GM19025 (cell line): ENCODE results near the gene GATA5.

Experiments used
- ATAC-seq: cut with Tn5 transposase; IDR thresholded peaks from one replicate; pipeline ENCODE4 v1.9.1; 2021; ENCODE audit warnings: mild to moderate bottlenecking, low read depth, moderate library complexity; ENCODE audit not compliant: unreplicated experiment

GATA5 gene

GRCh38 chr20:62475772-62476055 is at the start of gene GATA5:
Gene GATA5 (minus strand): TSS chr20:62475995. CDS start chr20:62475521, 474 bp downstream.
- ATAC-seq: no peak

GRCh38 chr20:62525014-62525413 is 49.2 kb upstream of the GATA5 start:
- ATAC-seq: no peak

- ATAC-seq: no peak
These were observed 48.7 kb upstream of the GATA5 start for GRCh38 chr20:62524505-62524911.

GRCh38 chr20:62523473-62524203 is 47.8 kb upstream of the GATA5 start:
- ATAC-seq: no peak

- ATAC-seq: no peak
These were observed 47.1 kb upstream of the GATA5 start for GRCh38 chr20:62522748-62523396.

- ATAC-seq: no peak
These were observed 44.0 kb upstream of the GATA5 start for GRCh38 chr20:62519826-62520225.

GRCh38 chr20:62518911-62519310 is 43.1 kb upstream of the GATA5 start:
- no peak for ATAC-seq

GRCh38 chr20:62517901-62518610 is 42.3 kb upstream of the GATA5 start:
- no peak for ATAC-seq

- no peak for ATAC-seq
These were observed 41.4 kb upstream of the GATA5 start for GRCh38 chr20:62517168-62517567.

- no peak for ATAC-seq
These were observed 40.5 kb upstream of the GATA5 start for GRCh38 chr20:62516338-62516737.

- ATAC-seq: no peak
These were observed 40.0 kb upstream of the GATA5 start for GRCh38 chr20:62515826-62516225.

GRCh38 chr20:62515280-62515679 is 39.5 kb upstream of the GATA5 start:
- no peak for ATAC-seq

GRCh38 chr20:62513991-62514390 is 38.2 kb upstream of the GATA5 start:
- ATAC-seq: no peak

- no peak for ATAC-seq
These were observed 36.3 kb upstream of the GATA5 start for GRCh38 chr20:62511915-62512610.

- ATAC-seq: no peak
These were observed 35.6 kb upstream of the GATA5 start for GRCh38 chr20:62511300-62511914.

- ATAC-seq: no peak
These were observed 32.9 kb upstream of the GATA5 start for GRCh38 chr20:62508641-62509051.

- ATAC-seq: no peak
These were observed 32.3 kb upstream of the GATA5 start for GRCh38 chr20:62507991-62508640.

- ATAC-seq: no peak
These were observed 31.5 kb upstream of the GATA5 start for GRCh38 chr20:62507323-62507722.

- ATAC-seq: no peak
These were observed 31.0 kb upstream of the GATA5 start for GRCh38 chr20:62506791-62507190.

GRCh38 chr20:62506087-62506486 is 30.3 kb upstream of the GATA5 start:
- no peak for ATAC-seq
